Measurements from ENCODE around the gene D2HGDH. TPM values are rescaled to one million over a fixed set of nuclear protein-coding genes. Genes with fewer than 3 reads are reported as not detected.

Gene D2HGDH
- total and polyA plus RNA-seq, 2 of the 13 experiments (the other 11 are each of a cell fraction or from before 2014, with no cell fraction given), result 19.2 to 20.3 TPM

DNA sequence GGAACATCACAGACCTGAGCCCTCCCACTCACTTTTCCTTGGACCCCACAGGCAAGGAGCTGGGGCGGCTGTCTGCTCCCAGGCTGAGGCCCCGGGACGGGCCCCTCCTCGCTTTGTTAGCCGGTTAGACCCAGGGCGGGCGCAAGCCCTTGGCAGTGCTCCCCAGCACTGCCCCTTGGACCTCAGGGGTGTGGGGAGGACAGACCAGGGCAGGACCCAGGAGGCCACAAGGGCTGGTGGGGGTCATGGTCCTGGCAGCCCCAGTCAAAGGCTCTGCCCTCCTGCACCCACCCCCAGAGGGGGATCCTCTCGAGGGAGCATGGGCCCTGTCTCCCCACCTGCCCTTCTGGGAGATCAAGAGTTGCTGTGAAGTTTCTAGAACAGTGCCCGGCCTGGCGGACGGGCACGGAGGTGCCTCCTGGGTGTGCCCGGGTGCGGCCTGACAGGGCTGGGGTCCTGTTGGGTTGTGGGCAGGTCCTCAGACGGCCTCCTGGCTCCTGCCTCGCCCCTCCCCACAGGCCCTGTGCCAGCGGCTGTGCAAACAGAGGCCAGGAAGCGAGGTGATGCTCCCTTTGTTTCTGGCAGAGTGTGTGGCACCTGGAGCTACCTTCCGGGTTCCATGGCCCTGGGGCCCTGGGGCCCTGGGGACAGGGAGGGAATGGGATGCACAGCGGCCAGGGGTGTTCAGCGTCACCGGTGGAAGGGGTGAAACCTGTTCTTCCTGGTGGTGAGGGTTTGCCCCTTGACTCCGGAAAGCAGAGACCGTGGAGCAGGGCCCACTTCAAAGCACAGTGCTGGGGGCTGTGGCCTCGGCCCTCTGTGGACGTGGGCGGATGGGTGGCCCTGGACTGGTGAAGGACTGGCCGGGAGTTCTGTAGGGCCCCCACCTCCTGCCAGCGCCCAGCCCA is 39.3 kb downstream of the D2HGDH start (continued):
- TF ChIP-seq FOXJ3 (CRISPR knock-in tag; IDR thresholded peaks at IDR 0.05; ENCODE audit: borderline replicate concordance) (peak; percentile 64; the same call in 1 of the 2 replicates), ZNF558 (CRISPR knock-in tag; IDR thresholded peaks at IDR 0.05; ENCODE audit: borderline replicate concordance) (peak; percentile 74; the same call in 1 of the 2 replicates), ZNF235 (CRISPR knock-in tag; IDR thresholded peaks at IDR 0.05; ENCODE audit: borderline replicate concordance) (no peak; the same call in 1 of the 2 replicates), KLF9 (CRISPR knock-in tag; IDR thresholded peaks at IDR 0.05; ENCODE audit: low read depth) (no peak), ZNF790 (CRISPR knock-in tag; IDR thresholded peaks at IDR 0.05; ENCODE audit: borderline replicate concordance) (no peak), ARNT2 (CRISPR knock-in tag; IDR thresholded peaks at IDR 0.05; ENCODE audit: low read depth) (no peak; the same call in 1 of the 2 replicates), CCDC6 (CRISPR knock-in tag; IDR thresholded peaks at IDR 0.05) (no peak; the same call in 1 of the 2 replicates), ZNF12 (CRISPR knock-in tag; IDR thresholded peaks at IDR 0.05) (no peak; the same call in 1 of the 2 replicates), LCORL (IDR thresholded peaks at IDR 0.05) (no peak), LCORL (CRISPR knock-in tag; IDR thresholded peaks at IDR 0.05) (peak; percentile 85), RAD21 (CRISPR knock-in tag; IDR thresholded peaks at IDR 0.05) (peak; percentile 48), PPARG (CRISPR knock-in tag; conservative IDR thresholded peaks at IDR 0.05) (no peak), ZNF331 (CRISPR knock-in tag; IDR thresholded peaks at IDR 0.05) (no peak; the same call in none of the 2 replicates), MED8 (CRISPR knock-in tag; IDR thresholded peaks at IDR 0.05; ENCODE audit: insufficient replicate concordance) (peak; percentile 84), ZNF33B (CRISPR knock-in tag; IDR thresholded peaks at IDR 0.05) (peak; percentile 70; the same call in 1 of the 2 replicates), SP5 (CRISPR knock-in tag; IDR thresholded peaks at IDR 0.05; ENCODE audit: borderline replicate concordance, low read depth) (peak; percentile 44; the same call in 1 of the 2 replicates)
- TF ChIP-seq, protein P1, sequence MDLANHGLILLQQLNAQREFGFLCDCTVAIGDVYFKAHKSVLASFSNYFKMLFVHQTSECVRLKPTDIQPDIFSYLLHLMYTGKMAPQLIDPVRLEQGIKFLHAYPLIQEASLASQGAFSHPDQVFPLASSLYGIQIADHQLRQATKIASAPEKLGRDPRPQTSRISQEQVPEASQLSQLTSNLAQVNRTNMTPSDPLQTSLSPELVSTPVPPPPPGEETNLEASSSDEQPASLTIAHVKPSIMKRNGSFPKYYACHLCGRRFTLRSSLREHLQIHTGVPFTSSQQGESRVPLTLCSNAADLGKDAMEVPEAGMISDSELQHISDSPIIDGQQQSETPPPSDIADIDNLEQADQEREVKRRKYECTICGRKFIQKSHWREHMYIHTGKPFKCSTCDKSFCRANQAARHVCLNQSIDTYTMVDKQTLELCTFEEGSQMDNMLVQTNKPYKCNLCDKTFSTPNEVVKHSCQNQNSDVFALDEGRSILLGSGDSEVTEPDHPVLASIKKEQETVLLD (CRISPR knock-in tag; IDR thresholded peaks at IDR 0.05; ENCODE audit: low read depth), result peak; percentile 44; the same call in 1 of the 2 replicates
- TF ChIP-seq, protein P2, sequence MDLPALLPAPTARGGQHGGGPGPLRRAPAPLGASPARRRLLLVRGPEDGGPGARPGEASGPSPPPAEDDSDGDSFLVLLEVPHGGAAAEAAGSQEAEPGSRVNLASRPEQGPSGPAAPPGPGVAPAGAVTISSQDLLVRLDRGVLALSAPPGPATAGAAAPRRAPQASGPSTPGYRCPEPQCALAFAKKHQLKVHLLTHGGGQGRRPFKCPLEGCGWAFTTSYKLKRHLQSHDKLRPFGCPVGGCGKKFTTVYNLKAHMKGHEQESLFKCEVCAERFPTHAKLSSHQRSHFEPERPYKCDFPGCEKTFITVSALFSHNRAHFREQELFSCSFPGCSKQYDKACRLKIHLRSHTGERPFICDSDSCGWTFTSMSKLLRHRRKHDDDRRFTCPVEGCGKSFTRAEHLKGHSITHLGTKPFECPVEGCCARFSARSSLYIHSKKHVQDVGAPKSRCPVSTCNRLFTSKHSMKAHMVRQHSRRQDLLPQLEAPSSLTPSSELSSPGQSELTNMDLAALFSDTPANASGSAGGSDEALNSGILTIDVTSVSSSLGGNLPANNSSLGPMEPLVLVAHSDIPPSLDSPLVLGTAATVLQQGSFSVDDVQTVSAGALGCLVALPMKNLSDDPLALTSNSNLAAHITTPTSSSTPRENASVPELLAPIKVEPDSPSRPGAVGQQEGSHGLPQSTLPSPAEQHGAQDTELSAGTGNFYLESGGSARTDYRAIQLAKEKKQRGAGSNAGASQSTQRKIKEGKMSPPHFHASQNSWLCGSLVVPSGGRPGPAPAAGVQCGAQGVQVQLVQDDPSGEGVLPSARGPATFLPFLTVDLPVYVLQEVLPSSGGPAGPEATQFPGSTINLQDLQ (CRISPR knock-in tag; IDR thresholded peaks at IDR 0.05), result 0 out of 2 replicates have a peak, but pooled peaks have one; percentile 59
- TF ChIP-seq, protein P3, sequence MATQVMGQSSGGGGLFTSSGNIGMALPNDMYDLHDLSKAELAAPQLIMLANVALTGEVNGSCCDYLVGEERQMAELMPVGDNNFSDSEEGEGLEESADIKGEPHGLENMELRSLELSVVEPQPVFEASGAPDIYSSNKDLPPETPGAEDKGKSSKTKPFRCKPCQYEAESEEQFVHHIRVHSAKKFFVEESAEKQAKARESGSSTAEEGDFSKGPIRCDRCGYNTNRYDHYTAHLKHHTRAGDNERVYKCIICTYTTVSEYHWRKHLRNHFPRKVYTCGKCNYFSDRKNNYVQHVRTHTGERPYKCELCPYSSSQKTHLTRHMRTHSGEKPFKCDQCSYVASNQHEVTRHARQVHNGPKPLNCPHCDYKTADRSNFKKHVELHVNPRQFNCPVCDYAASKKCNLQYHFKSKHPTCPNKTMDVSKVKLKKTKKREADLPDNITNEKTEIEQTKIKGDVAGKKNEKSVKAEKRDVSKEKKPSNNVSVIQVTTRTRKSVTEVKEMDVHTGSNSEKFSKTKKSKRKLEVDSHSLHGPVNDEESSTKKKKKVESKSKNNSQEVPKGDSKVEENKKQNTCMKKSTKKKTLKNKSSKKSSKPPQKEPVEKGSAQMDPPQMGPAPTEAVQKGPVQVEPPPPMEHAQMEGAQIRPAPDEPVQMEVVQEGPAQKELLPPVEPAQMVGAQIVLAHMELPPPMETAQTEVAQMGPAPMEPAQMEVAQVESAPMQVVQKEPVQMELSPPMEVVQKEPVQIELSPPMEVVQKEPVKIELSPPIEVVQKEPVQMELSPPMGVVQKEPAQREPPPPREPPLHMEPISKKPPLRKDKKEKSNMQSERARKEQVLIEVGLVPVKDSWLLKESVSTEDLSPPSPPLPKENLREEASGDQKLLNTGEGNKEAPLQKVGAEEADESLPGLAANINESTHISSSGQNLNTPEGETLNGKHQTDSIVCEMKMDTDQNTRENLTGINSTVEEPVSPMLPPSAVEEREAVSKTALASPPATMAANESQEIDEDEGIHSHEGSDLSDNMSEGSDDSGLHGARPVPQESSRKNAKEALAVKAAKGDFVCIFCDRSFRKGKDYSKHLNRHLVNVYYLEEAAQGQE (IDR thresholded peaks at IDR 0.05; ENCODE audit: borderline replicate concordance in 1 of 2, low read depth in 1 of 2, low read length in 2 of 2), result no peak
- TF ChIP-seq, protein P4, sequence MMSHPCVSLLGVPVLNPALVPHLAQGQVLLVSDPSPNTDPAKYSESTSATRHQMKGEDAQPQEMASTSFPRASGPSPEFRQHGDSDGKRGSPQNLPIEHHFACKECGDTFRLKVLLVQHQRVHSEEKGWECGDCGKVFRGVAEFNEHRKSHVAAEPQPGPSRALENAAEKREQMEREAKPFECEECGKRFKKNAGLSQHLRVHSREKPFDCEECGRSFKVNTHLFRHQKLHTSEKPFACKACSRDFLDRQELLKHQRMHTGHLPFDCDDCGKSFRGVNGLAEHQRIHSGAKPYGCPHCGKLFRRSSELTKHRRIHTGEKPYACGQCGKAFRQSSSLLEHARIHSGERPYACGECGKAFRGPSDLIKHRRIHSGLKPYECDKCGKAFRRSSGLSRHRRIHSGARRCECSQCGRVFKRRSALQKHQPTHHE (CRISPR knock-in tag; IDR thresholded peaks at IDR 0.05; ENCODE audit: borderline replicate concordance), result no peak

Data from HepG2 (cell line).